Measurements from ENCODE around the gene FUT7. TPM values are rescaled to one million over a fixed set of nuclear protein-coding genes. Genes with fewer than 3 reads are reported as not detected.
A peak's percentile ranks its signal among the peaks of the same experiment; 100 is the strongest.

The FUT7 gene
- total and polyA plus RNA-seq, 2 donors (not counting 1 experiment from before 2014, with no cell fraction given), result not detected

GRCh38 chr9:136997830-136998234 lies 34.1 kb downstream of the FUT7 start:
- Histone ChIP-seq H4K20me1 (ENCODE audit: control insufficient read depth, extremely low read depth, insufficient read depth, low read length) (no peaks in the 10 kb centered on the region), H3K4me3 (replicated peaks in 1 of 4; ENCODE audit: control extremely low read depth in 1 of 4, insufficient read depth in 1 of 4, low read depth in 3 of 4, low read length in 4 of 4) (no peak overlapping the region), H3K79me2 (ENCODE audit: control insufficient read depth, insufficient read depth, low read length) (peaks cover 3% of the 10 kb centered on the region), H3K9ac (ENCODE audit: insufficient read depth, low read length) (no peak overlapping the region), H3K4me2 (ENCODE audit: extremely low read depth, insufficient read depth, low read length) (no peak overlapping the region), H3K27me3 (ENCODE audit: control insufficient read depth, insufficient read depth, low read length) (no peaks in the 10 kb centered on the region), H3K4me1 (ENCODE audit: control insufficient read depth, extremely low read depth, insufficient read depth, low read length) (peaks cover 16% of the 10 kb centered on the region), H2AFZ (ENCODE audit: low read length) (no peak overlapping the region), H3K9me3 (ENCODE audit: control insufficient read depth, insufficient read depth, low read depth, low read length) (no peaks in the 10 kb centered on the region), H3K27ac (ENCODE audit: insufficient read depth, low read length) (no peak overlapping the region), H3K36me3 (ENCODE audit: control insufficient read depth, insufficient read depth, low read length) (peaks cover 2% of the 10 kb centered on the region)
- TF ChIP-seq CTCF (conservative IDR thresholded peaks at IDR 0.05 in 1 of 2, IDR thresholded peaks at IDR 0.05 in 1 of 2; ENCODE audit: low read depth in 1 of 2, low read length in 2 of 2) (peak in 1 of 2 donors; percentile 7), EZH2 (IDR thresholded peaks at IDR 0.05; ENCODE audit: low read length, missing control alignments) (no peak)
- DNase-seq (ENCODE audit: low read depth in 2 of 2), result peak in 1 of 2 donors; percentile 29

GRCh38 chr9:136997371-136997770 lies 34.5 kb downstream of the FUT7 start:
- Histone ChIP-seq H3K9me3 (ENCODE audit: control insufficient read depth, insufficient read depth, low read depth, low read length) (no peaks in the 10 kb centered on the region), H3K79me2 (ENCODE audit: control insufficient read depth, insufficient read depth, low read length) (peaks cover 4% of the 10 kb centered on the region), H3K4me3 (replicated peaks in 1 of 4; ENCODE audit: control extremely low read depth in 1 of 4, insufficient read depth in 1 of 4, low read depth in 3 of 4, low read length in 4 of 4) (no peak overlapping the region), H3K27me3 (ENCODE audit: control insufficient read depth, insufficient read depth, low read length) (no peaks in the 10 kb centered on the region), H3K9ac (ENCODE audit: insufficient read depth, low read length) (no peak overlapping the region), H3K4me2 (ENCODE audit: extremely low read depth, insufficient read depth, low read length) (no peak overlapping the region), H4K20me1 (ENCODE audit: control insufficient read depth, extremely low read depth, insufficient read depth, low read length) (no peaks in the 10 kb centered on the region), H3K4me1 (ENCODE audit: control insufficient read depth, extremely low read depth, insufficient read depth, low read length) (peaks cover 18% of the 10 kb centered on the region), H3K27ac (ENCODE audit: insufficient read depth, low read length) (no peak overlapping the region), H2AFZ (ENCODE audit: low read length) (no peak overlapping the region), H3K36me3 (ENCODE audit: control insufficient read depth, insufficient read depth, low read length) (peaks cover 2% of the 10 kb centered on the region)
- no peak for DNase-seq (ENCODE audit: low read depth in 2 of 2)
- TF ChIP-seq CTCF (conservative IDR thresholded peaks at IDR 0.05 in 1 of 2, IDR thresholded peaks at IDR 0.05 in 1 of 2; ENCODE audit: low read depth in 1 of 2, low read length in 2 of 2) (no peak), EZH2 (IDR thresholded peaks at IDR 0.05; ENCODE audit: low read length, missing control alignments) (no peak)

GRCh38 chr9:136996361-136997292 lies 35.3 kb downstream of the FUT7 start, which contains the start of gene CLIC3:
TSS of gene CLIC3 (minus strand) at chr9:136996568. CDS start at chr9:136996543, 25 bp downstream.
- TF ChIP-seq CTCF (conservative IDR thresholded peaks at IDR 0.05 in 1 of 2, IDR thresholded peaks at IDR 0.05 in 1 of 2; ENCODE audit: low read depth in 1 of 2, low read length in 2 of 2), result no peak
- Histone ChIP-seq H3K9me3 (ENCODE audit: control insufficient read depth, insufficient read depth, low read depth, low read length) (no peaks in the 10 kb centered on the region), H3K4me3 (replicated peaks in 1 of 4; ENCODE audit: control extremely low read depth in 1 of 4, insufficient read depth in 1 of 4, low read depth in 3 of 4, low read length in 4 of 4) (peak within 1 kb of the TSS in 1 of 4 experiments; percentile 17), H3K4me1 (ENCODE audit: control insufficient read depth, extremely low read depth, insufficient read depth, low read length) (peaks cover 18% of the 10 kb centered on the region), H3K79me2 (ENCODE audit: control insufficient read depth, insufficient read depth, low read length) (peaks cover 4% of the 10 kb centered on the region), H2AFZ (ENCODE audit: low read length) (no peak within 1 kb of the TSS), H3K36me3 (ENCODE audit: control insufficient read depth, insufficient read depth, low read length) (peaks cover 2% of the 10 kb centered on the region), H3K27me3 (ENCODE audit: control insufficient read depth, insufficient read depth, low read length) (no peaks in the 10 kb centered on the region), H3K4me2 (ENCODE audit: extremely low read depth, insufficient read depth, low read length) (peak within 1 kb of the TSS; percentile 54), H3K9ac (ENCODE audit: insufficient read depth, low read length) (no peak within 1 kb of the TSS), H3K27ac (ENCODE audit: insufficient read depth, low read length) (no peak within 1 kb of the TSS), H4K20me1 (ENCODE audit: control insufficient read depth, extremely low read depth, insufficient read depth, low read length) (no peaks in the 10 kb centered on the region)
- peak in 1 of 2 donors; percentile 36 for DNase-seq (ENCODE audit: low read depth in 2 of 2)
